HL-60 (cell line): Measurements from ENCODE around the gene EP400.

Experiments used
- DNase-seq, 2 experiments: peaks; one replicate each; pipeline ENCODE4 v3.0.0-alpha.2; 2010 to 2020; ENCODE audit warnings: low read depth in 1 of 2, low spot score in 1 of 2
- H3K27ac ChIP-seq: fragments of 250-450 bp; sonication (Bioruptor Pico); replicated peaks from 2 replicates; pipeline ENCODE4 v1.5.1; 2020; ENCODE audit warnings: mild to moderate bottlenecking, moderate library complexity
- H3K27me3 ChIP-seq: fragments of 250-450 bp; sonication (Bioruptor Pico); 2 replicates; pipeline ENCODE4 v1.5.1; 2021; ENCODE audit warnings: mild to moderate bottlenecking, moderate library complexity; ENCODE audit not compliant: insufficient read depth, poor library complexity, severe bottlenecking
- H3K4me3 ChIP-seq: replicated peaks from 2 replicates; pipeline ENCODE4 v1.5.1; 2011; ENCODE audit warnings: mild to moderate bottlenecking, control low read depth, low read length; ENCODE audit not compliant: insufficient read depth
- GABPA ChIP-seq: IDR thresholded peaks from 2 replicates; pipeline ENCODE4 v1.6.1; 2012; ENCODE audit warnings: low read depth
- POLR2AphosphoS5 ChIP-seq: IDR thresholded peaks from 2 replicates; pipeline ENCODE4 v1.6.1; 2012; ENCODE audit warnings: low read depth
- REST ChIP-seq: IDR thresholded peaks from 2 replicates; pipeline ENCODE4 v1.6.1; 2012; ENCODE audit warnings: low read depth; ENCODE audit not compliant: insufficient replicate concordance
- SPI1 ChIP-seq: IDR thresholded peaks from 2 replicates; pipeline ENCODE4 v1.6.1; 2012; ENCODE audit warnings: low read depth, mild to moderate bottlenecking, borderline replicate concordance
- TF ChIP-seq, protein P1 (sequence below): IDR thresholded peaks from one replicate; pipeline ENCODE4 v1.5.1; 2011; ENCODE audit warnings: low read length, control low read depth, inconsistent platforms; ENCODE audit not compliant: insufficient read depth

EP400 gene

GRCh38 chr12:131901431-131902331, 48.1 kb upstream of the EP400 start:
- no peak for DNase-seq
- no peaks in the 10 kb centered on the region for H3K27me3 ChIP-seq
- TF ChIP-seq GABPA: no peak
- TF ChIP-seq SPI1: no peak
- no peak for TF ChIP-seq REST
- no peak for TF ChIP-seq POLR2AphosphoS5
- TF ChIP-seq, protein P1, sequence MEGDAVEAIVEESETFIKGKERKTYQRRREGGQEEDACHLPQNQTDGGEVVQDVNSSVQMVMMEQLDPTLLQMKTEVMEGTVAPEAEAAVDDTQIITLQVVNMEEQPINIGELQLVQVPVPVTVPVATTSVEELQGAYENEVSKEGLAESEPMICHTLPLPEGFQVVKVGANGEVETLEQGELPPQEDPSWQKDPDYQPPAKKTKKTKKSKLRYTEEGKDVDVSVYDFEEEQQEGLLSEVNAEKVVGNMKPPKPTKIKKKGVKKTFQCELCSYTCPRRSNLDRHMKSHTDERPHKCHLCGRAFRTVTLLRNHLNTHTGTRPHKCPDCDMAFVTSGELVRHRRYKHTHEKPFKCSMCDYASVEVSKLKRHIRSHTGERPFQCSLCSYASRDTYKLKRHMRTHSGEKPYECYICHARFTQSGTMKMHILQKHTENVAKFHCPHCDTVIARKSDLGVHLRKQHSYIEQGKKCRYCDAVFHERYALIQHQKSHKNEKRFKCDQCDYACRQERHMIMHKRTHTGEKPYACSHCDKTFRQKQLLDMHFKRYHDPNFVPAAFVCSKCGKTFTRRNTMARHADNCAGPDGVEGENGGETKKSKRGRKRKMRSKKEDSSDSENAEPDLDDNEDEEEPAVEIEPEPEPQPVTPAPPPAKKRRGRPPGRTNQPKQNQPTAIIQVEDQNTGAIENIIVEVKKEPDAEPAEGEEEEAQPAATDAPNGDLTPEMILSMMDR: no peak
- no peak overlapping the region for H3K4me3 ChIP-seq
- no peak overlapping the region for H3K27ac ChIP-seq

GRCh38 chr12:131902332-131903241, 47.2 kb upstream of the EP400 start:
- no peak for TF ChIP-seq GABPA
- TF ChIP-seq REST: no peak
- TF ChIP-seq SPI1: no peak
- TF ChIP-seq POLR2AphosphoS5: no peak
- TF ChIP-seq, protein P1: no peak
- no peak overlapping the region for H3K27ac ChIP-seq
- no peak for DNase-seq

DNA sequence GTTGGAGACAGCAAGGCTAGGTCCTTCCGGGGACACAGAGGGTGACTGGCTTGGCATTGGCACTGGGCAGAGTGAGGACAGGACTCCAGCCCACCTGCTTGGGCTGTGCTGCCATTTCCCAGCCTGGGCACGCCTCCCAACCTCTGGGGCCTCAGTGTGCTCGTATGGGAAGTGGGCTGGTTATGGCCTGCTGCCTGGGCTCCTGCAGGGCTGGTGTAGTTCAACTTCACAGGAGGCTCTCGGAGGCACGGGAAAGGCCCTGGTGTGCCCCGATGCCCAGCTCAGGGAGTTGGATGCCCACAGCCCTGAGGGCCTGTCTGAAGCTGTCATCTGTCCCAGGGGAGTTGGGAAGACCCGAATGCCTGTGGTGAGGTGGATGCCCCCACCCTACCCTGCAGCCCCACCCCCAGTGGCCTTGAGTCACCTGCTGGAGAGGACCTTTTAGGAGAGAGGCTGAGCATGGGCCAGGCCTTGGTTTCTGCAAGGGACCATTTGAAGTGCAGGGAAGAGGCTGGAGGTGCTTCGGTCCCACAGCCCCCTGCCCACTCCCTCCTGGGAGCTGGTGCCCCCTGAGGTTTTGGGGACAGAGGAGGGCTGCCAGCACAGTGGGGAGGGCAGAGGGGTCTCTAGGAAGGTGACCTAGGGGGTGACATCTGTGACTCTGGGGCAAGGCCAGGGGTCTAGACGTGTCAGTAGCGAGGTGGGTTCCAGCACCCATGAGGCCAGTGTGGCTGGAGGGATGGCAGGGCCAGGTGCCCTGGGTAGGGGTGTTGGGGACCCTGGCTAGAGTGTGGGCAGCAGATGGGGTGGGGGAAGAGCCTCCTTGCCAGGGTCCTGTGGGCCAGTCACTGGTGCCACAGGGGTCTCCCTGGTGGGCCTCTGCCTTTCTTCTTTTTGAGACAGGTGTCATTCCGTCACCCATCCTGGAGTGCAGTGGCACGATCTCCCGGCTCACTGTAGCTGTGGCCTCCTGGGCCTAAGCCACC, 46.2 kb upstream of the EP400 start:
- no peak for TF ChIP-seq REST
- no peak for TF ChIP-seq POLR2AphosphoS5
- TF ChIP-seq GABPA: no peak
- no peak for TF ChIP-seq SPI1
- TF ChIP-seq, protein P1: no peak
- no peak overlapping the region for H3K27ac ChIP-seq
- H3K27me3 ChIP-seq: no peaks in the 10 kb centered on the region
- no peak overlapping the region for H3K4me3 ChIP-seq
- DNase-seq: no peak

More at GRCh38 chr12:131902332-131903241, 47.2 kb upstream of the EP400 start:
- no peak overlapping the region for H3K4me3 ChIP-seq
- H3K27me3 ChIP-seq: no peaks in the 10 kb centered on the region
